Endothelial cell of umbilical vein (primary cell): Measurements from ENCODE around the gene RALGPS1. TPM values are rescaled to one million over a fixed set of nuclear protein-coding genes. Genes with fewer than 3 reads are reported as not detected.

Source experiments
- BruUV-seq: library from RNA; stranded (reverse); fragments of 400-500 nt; replicated peaks from 2 replicates; lab custom pipeline; 2021; lab: Mats Ljungman, UMichigan
- CTCF ChIA-PET: fragments of 300-600, 350-600 bp; sonication (Branson Sonifier 250); formaldehyde crosslinking; loops from one replicate; lab custom pipeline; 2021; ENCODE audit warnings: antibody characterized with exemption, inconsistent platforms; lab: Charles Lee
- POLR2A ChIA-PET: fragments of 300-600, 350-600 bp; sonication (Branson Sonifier 250); formaldehyde crosslinking; loops from one replicate; lab custom pipeline; 2021; ENCODE audit warnings: antibody characterized with exemption, inconsistent platforms; lab: Charles Lee
- DNase-seq: peaks from one replicate; pipeline ENCODE4 v3.0.0-alpha.2; 2011; ENCODE audit warnings: low read depth, low spot score
- FAIRE-seq: peaks from 2 replicates; lab custom pipeline; 2011; peaks lifted over from hg19 to GRCh38; lab: Jason Lieb, UNC
- H2AFZ ChIP-seq: 2 replicates; pipeline ENCODE4 v1.6.0; 2012; ENCODE audit warnings: low read depth, low read length, control low read depth, inconsistent platforms
- H3K27ac ChIP-seq: 2 replicates; pipeline ENCODE4 v1.5.1; 2011; ENCODE audit warnings: low read depth, mild to moderate bottlenecking, control low read depth, low read length, moderate library complexity; ENCODE audit not compliant: insufficient read depth
- H3K27me3 ChIP-seq, 2 experiments: 2 replicates each; pipeline versions ENCODE4 v1.6.0 to v1.6.1; 2011; ENCODE audit warnings: low read length in 2 of 2, mixed read lengths in 1 of 2; ENCODE audit not compliant: control insufficient read depth in 2 of 2, insufficient read depth in 2 of 2
- H3K36me3 ChIP-seq, 2 experiments: 2 replicates in 1 of 2; 3 replicates in 1 of 2; pipeline ENCODE4 v1.5.1; 2011; ENCODE audit warnings: low read length in 2 of 2, mild to moderate bottlenecking in 1 of 2, moderate library complexity in 1 of 2; ENCODE audit not compliant: control insufficient read depth in 2 of 2, insufficient read depth in 2 of 2; ENCODE audit errors: extremely low read depth in 1 of 2
- H3K4me1 ChIP-seq: 3 replicates; pipeline ENCODE4 v1.5.1; 2011; ENCODE audit warnings: mild to moderate bottlenecking, low read length; ENCODE audit not compliant: control insufficient read depth, insufficient read depth; ENCODE audit errors: extremely low read depth
- H3K4me2 ChIP-seq: 2 replicates; pipeline ENCODE4 v1.6.1; 2011; ENCODE audit warnings: low read length, control low read depth, mixed read lengths; ENCODE audit not compliant: insufficient read depth
- H3K4me3 ChIP-seq, 3 experiments: fragments of 200-600 bp in 1 of 3; sonication (generic), shearing (Covaris generic) in 1 of 3; replicated peaks in 1 of 3; 2 replicates each; pipeline ENCODE4 v1.5.1; 2011 to 2016; ENCODE audit warnings: control low read depth in 3 of 3, low read length in 3 of 3, mild to moderate bottlenecking in 2 of 3, inconsistent platforms in 1 of 3, low read depth in 1 of 3, moderate library complexity in 1 of 3; ENCODE audit not compliant: insufficient read depth in 1 of 3
- H3K79me2 ChIP-seq: 2 replicates; pipeline ENCODE4 v1.6.0; 2012; ENCODE audit warnings: low read length, inconsistent platforms; ENCODE audit not compliant: control insufficient read depth, insufficient read depth
- H3K9ac ChIP-seq: replicated peaks from 2 replicates; pipeline ENCODE3; 2011; ENCODE audit warnings: low read length, control low read depth; ENCODE audit not compliant: insufficient read depth; ENCODE audit errors: extremely low read depth
- H3K9me1 ChIP-seq: replicated peaks from 3 replicates; pipeline ENCODE4 v1.6.0; 2011; ENCODE audit warnings: mild to moderate bottlenecking, low read length; ENCODE audit not compliant: control insufficient read depth, insufficient read depth; ENCODE audit errors: extremely low read depth
- H3K9me3 ChIP-seq: replicated peaks from 2 replicates; pipeline ENCODE4 v1.5.1; 2012; ENCODE audit warnings: low read length, inconsistent platforms; ENCODE audit not compliant: control insufficient read depth, insufficient read depth
- H4K20me1 ChIP-seq: replicated peaks from 2 replicates; pipeline ENCODE3; 2011; ENCODE audit warnings: mild to moderate bottlenecking, low read length; ENCODE audit not compliant: control insufficient read depth, insufficient read depth; ENCODE audit errors: extremely low read depth
- CTCF ChIP-seq, 2 donors: IDR thresholded peaks; 1 replicate in 1 of 2; 2 replicates in 1 of 2; pipeline ENCODE4 v1.5.1; 2011; ENCODE audit warnings: low read length in 2 of 2, mild to moderate bottlenecking in 2 of 2, moderate library complexity in 2 of 2, control low read depth in 1 of 2, inconsistent platforms in 1 of 2, low read depth in 1 of 2; ENCODE audit not compliant: insufficient read depth in 1 of 2; ENCODE audit errors: extremely low read depth in 1 of 2
- MYC ChIP-seq: IDR thresholded peaks from one replicate; pipeline ENCODE4 v1.6.1; 2011; ENCODE audit warnings: mild to moderate bottlenecking, low read depth, low read length
- dilution Hi-C: fragments of 300-500 bp; cut with MboI; formaldehyde crosslinking; loops from one replicate; pipeline ENCODE4 v1.15.0; 2019; ENCODE audit warnings: low sequenced_read_pairs; ENCODE audit not compliant: extremely low pct_ligation_motif_present
- intact Hi-C: fragments of 100-400 bp; cut with micrococcal nuclease; formaldehyde crosslinking; loops from one replicate; pipeline ENCODE4 v1.10.0; 2022
- polyA plus RNA-seq, 4 experiments: library from polyadenylated mRNA; depleted of rRNA in 3 of 4; stranded (reverse) in 3 of 4; unstranded in 1 of 4; fragments of >200 nt; gene quantifications; 2 replicates each; pipeline versions ENCODE4 v1.2.1 to v1.2.3, GENCODE V29; 2011 to 2012; ENCODE audit warnings: missing spikeins in 1 of 4
- total RNA-seq: library from RNA; stranded (reverse); gene quantifications from 2 replicates; pipeline ENCODE4 v1.2.3, GENCODE V29; 2021

Gene RALGPS1
- total and polyA plus RNA-seq, 2 donors (not counting 3 experiments of a cell fraction or from before 2014, with no cell fraction given) = 3.8 to 5.5 TPM

DNA sequence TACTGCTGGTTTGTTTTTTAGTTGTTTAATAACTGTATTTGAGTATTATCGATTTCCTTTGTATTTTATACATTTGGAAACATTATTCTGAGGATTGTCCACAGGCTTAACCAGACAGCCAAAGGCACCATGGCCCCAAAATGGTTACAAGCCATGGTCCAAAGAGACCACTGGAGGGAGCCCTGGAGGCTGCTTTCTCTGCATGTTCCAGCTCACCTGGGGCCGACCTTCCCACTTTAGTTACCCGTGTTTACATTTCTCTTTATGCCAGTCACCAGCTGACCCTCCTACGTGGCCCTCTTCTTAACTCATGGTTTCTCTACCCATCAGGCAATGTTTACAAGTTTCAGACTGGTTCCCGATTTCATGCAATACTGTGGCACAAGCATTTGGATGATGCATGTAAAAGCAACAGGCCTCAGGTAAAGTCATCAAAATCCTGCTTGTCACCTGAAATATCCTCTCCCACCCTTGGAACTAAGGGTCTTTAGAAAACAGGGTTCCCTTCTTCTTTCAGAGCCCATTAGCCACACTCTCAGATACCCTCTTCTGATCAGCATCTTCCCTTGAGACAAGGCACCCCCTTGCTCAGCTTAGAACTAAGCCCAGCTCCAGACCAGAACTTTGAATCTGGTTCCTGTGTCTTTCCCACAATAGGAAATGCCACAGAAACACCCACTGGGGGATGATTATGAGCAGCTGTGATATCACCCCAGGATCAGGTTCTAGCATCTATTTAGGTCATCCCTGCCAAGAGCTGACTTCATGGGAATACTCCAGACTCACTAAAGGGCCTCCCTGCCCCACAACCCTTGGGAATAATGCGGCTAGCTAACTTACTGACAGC is 300.1 kb downstream of the RALGPS1 start:
- no peak overlapping the region for H2AFZ ChIP-seq
- dilution Hi-C loops (no loop called here), intact Hi-C loops (loop anchor here (1.0 kb wide), 2 partner anchors 132 to 183 kb away; partner anchors contain the start of gene SLC2A8)
- H3K4me2 ChIP-seq = no peak overlapping the region
- TF ChIP-seq MYC (no peak), CTCF (IDR thresholded peaks at IDR 0.05; ENCODE audit: extremely low read depth in 1 of 2, insufficient read depth in 1 of 2, low read depth in 1 of 2, low read length in 2 of 2) (peak; percentile 79 to 91)
- H3K27me3 ChIP-seq = peaks cover 0 to 5% of the 10 kb centered on the region in 2 experiments
- H3K27ac ChIP-seq = no peak overlapping the region
- no TSS peak for BruUV-seq
- H3K36me3 ChIP-seq = no peaks in the 10 kb centered on the region
- no peaks in the 10 kb centered on the region for H3K4me1 ChIP-seq
- ChIA-PET POLR2A (no interaction called here), CTCF (interaction anchor here (0.6 to 7.1 kb wide), 31 partner anchors 10 to 707 kb away, joined by 3 to 71 read pairs (median 5); partner anchors contain the start of genes SLC2A8, TOR2A and ZNF79)
- DNase-seq (peak; percentile 52), FAIRE-seq (peak; percentile 87)
- no peaks in the 10 kb centered on the region for H3K9me3 ChIP-seq
- H3K9me1 ChIP-seq = no peaks in the 10 kb centered on the region
- H3K79me2 ChIP-seq = no peaks in the 10 kb centered on the region
- no peak overlapping the region for H3K9ac ChIP-seq
- no peak overlapping the region for H3K4me3 ChIP-seq
- no peaks in the 10 kb centered on the region for H4K20me1 ChIP-seq
